Liver (tissue), 3 donors: Measurements from ENCODE around the gene SUMF2.

Experiments
- CTCF ChIP-seq: fragments of 150-350 bp; IDR thresholded peaks from 2 replicates; pipeline ENCODE4 v1.5.1; 2017; ENCODE audit warnings: improper control_type of control experiment, low read depth, low read length; ENCODE audit not compliant: missing input control
- JUND ChIP-seq, 2 donors: IDR thresholded peaks; 2 replicates each; pipeline ENCODE4 v1.6.1; 2016; ENCODE audit warnings: antibody characterized with exemption in 2 of 2
- MAX ChIP-seq: IDR thresholded peaks from 2 replicates; pipeline ENCODE4 v1.6.1; 2016; ENCODE audit warnings: antibody characterized with exemption
- RXRA ChIP-seq, 2 donors: IDR thresholded peaks; 2 replicates each; pipeline ENCODE4 v1.6.1; 2017 to 2018; ENCODE audit warnings: antibody characterized with exemption in 2 of 2, mild to moderate bottlenecking in 1 of 2
- SP1 ChIP-seq: IDR thresholded peaks from 2 replicates; pipeline ENCODE4 v1.6.1; 2018; ENCODE audit warnings: antibody characterized with exemption, mild to moderate bottlenecking
- YY1 ChIP-seq: IDR thresholded peaks from 2 replicates; pipeline ENCODE4 v1.6.1; 2016; ENCODE audit warnings: antibody characterized with exemption, mild to moderate bottlenecking
- TF ChIP-seq, protein P1 (sequence below): IDR thresholded peaks from 2 replicates; pipeline ENCODE4 v1.6.1; 2016; ENCODE audit warnings: antibody characterized with exemption, mild to moderate bottlenecking
- donor health status: healthy.
- donor health status: healthy.

DNA sequence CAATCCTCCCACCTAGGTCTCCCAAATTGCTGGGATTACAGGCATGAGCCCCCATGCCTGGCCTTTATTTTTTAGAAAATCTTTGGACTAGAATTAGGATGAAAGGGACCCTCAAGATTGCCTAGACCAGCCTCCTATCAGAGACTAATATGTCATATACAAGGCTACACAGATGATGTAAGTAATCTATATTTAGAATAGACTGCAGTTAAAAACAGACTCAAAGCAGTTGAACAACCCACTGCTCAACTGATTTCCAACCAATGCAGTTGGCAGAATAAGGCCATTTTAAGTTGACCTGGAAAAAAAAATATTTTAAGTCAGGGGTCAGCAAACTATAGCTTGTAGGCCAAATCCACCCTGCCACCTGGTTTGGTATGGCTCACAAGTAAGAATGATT, 40.6 kb upstream of the SUMF2 start:
- TF ChIP-seq SP1: no peak
- TF ChIP-seq CTCF: no peak
- no peak for TF ChIP-seq JUND (IDR thresholded peaks at IDR 0.05)
- TF ChIP-seq, protein P1, sequence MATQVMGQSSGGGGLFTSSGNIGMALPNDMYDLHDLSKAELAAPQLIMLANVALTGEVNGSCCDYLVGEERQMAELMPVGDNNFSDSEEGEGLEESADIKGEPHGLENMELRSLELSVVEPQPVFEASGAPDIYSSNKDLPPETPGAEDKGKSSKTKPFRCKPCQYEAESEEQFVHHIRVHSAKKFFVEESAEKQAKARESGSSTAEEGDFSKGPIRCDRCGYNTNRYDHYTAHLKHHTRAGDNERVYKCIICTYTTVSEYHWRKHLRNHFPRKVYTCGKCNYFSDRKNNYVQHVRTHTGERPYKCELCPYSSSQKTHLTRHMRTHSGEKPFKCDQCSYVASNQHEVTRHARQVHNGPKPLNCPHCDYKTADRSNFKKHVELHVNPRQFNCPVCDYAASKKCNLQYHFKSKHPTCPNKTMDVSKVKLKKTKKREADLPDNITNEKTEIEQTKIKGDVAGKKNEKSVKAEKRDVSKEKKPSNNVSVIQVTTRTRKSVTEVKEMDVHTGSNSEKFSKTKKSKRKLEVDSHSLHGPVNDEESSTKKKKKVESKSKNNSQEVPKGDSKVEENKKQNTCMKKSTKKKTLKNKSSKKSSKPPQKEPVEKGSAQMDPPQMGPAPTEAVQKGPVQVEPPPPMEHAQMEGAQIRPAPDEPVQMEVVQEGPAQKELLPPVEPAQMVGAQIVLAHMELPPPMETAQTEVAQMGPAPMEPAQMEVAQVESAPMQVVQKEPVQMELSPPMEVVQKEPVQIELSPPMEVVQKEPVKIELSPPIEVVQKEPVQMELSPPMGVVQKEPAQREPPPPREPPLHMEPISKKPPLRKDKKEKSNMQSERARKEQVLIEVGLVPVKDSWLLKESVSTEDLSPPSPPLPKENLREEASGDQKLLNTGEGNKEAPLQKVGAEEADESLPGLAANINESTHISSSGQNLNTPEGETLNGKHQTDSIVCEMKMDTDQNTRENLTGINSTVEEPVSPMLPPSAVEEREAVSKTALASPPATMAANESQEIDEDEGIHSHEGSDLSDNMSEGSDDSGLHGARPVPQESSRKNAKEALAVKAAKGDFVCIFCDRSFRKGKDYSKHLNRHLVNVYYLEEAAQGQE: no peak
- no peak for TF ChIP-seq RXRA (IDR thresholded peaks at IDR 0.05)
- no peak for TF ChIP-seq MAX
- TF ChIP-seq YY1: no peak
